Liver (tissue), 9 donors: ENCODE results near the gene ZNF341. TPM values are rescaled to one million over a fixed set of nuclear protein-coding genes. Genes with fewer than 3 reads are reported as not detected.

Experiments used
- DNase-seq: peaks from one replicate; pipeline ENCODE4 v3.0.0-alpha.2; 2017; ENCODE audit warnings: low spot score
- H3K27ac ChIP-seq, 2 donors: one replicate each; pipeline ENCODE4 v1.7.0; 2013; ENCODE audit warnings: inconsistent platforms in 2 of 2, low read length in 2 of 2, control low read depth in 1 of 2, low read depth in 1 of 2, mild to moderate bottlenecking in 1 of 2
- H3K27me3 ChIP-seq, 4 donors: one replicate each; pipeline versions ENCODE4 v1.6.1 to v1.7.0; 2013; ENCODE audit warnings: low read length in 3 of 4, inconsistent platforms in 1 of 4, mild to moderate bottlenecking in 1 of 4, moderate library complexity in 1 of 4; ENCODE audit not compliant: control insufficient read depth in 4 of 4, insufficient read depth in 4 of 4
- H3K36me3 ChIP-seq, 4 donors: one replicate each; pipeline versions ENCODE4 v1.6.1 to v1.7.0; 2013; ENCODE audit warnings: low read length in 3 of 4, mild to moderate bottlenecking in 3 of 4, low read depth in 1 of 4, moderate library complexity in 1 of 4; ENCODE audit not compliant: control insufficient read depth in 4 of 4, insufficient read depth in 3 of 4
- H3K4me1 ChIP-seq, 4 donors: one replicate each; pipeline versions ENCODE4 v1.6.1 to v1.7.0; 2013; ENCODE audit warnings: low read length in 3 of 4, mild to moderate bottlenecking in 3 of 4, moderate library complexity in 1 of 4; ENCODE audit not compliant: control insufficient read depth in 4 of 4, insufficient read depth in 4 of 4
- H3K4me3 ChIP-seq, 3 donors: one replicate each; pipeline versions ENCODE4 v1.6.1 to v1.7.0; 2013; ENCODE audit warnings: low read length in 3 of 3, control low read depth in 1 of 3, low read depth in 1 of 3, mild to moderate bottlenecking in 1 of 3
- H3K9ac ChIP-seq, 2 donors: one replicate each; pipeline ENCODE4 v1.7.0; 2013; ENCODE audit warnings: low read length in 2 of 2, mild to moderate bottlenecking in 2 of 2, moderate library complexity in 2 of 2, control low read depth in 1 of 2, low read depth in 1 of 2
- H3K9me3 ChIP-seq, 4 donors: one replicate each; pipeline versions ENCODE4 v1.6.1 to v1.7.0; 2013; ENCODE audit warnings: low read length in 3 of 4; ENCODE audit not compliant: control insufficient read depth in 4 of 4
- FOXA1 ChIP-seq: IDR thresholded peaks from 2 replicates; pipeline ENCODE4 v1.6.1; 2016; ENCODE audit warnings: antibody characterized with exemption
- FOXA2 ChIP-seq: IDR thresholded peaks from 2 replicates; pipeline ENCODE4 v1.6.1; 2016; ENCODE audit warnings: antibody characterized with exemption
- GABPA ChIP-seq, 2 donors: IDR thresholded peaks in 1 of 2; conservative IDR thresholded peaks in 1 of 2; 2 replicates each; pipeline ENCODE4 v1.6.1; 2016; ENCODE audit warnings: antibody characterized with exemption in 2 of 2, mild to moderate bottlenecking in 1 of 2, moderate library complexity in 1 of 2
- HNF4G ChIP-seq: IDR thresholded peaks from 2 replicates; pipeline ENCODE4 v1.6.1; 2016; ENCODE audit warnings: antibody characterized with exemption
- JUND ChIP-seq, 2 donors: IDR thresholded peaks; 2 replicates each; pipeline ENCODE4 v1.6.1; 2016; ENCODE audit warnings: antibody characterized with exemption in 2 of 2
- RAD21 ChIP-seq, 2 donors: IDR thresholded peaks; 2 replicates each; pipeline ENCODE4 v1.6.1; 2016; ENCODE audit warnings: antibody characterized with exemption in 2 of 2, mild to moderate bottlenecking in 2 of 2
- RXRA ChIP-seq, 2 donors: IDR thresholded peaks; 2 replicates each; pipeline ENCODE4 v1.6.1; 2017 to 2018; ENCODE audit warnings: antibody characterized with exemption in 2 of 2, mild to moderate bottlenecking in 1 of 2
- SP1 ChIP-seq: IDR thresholded peaks from 2 replicates; pipeline ENCODE4 v1.6.1; 2018; ENCODE audit warnings: antibody characterized with exemption, mild to moderate bottlenecking
- YY1 ChIP-seq: IDR thresholded peaks from 2 replicates; pipeline ENCODE4 v1.6.1; 2016; ENCODE audit warnings: antibody characterized with exemption, mild to moderate bottlenecking
- WGBS: extraction: QIAGEN DNeasy Blood & Tissue Kit; methylation state at CpG from one replicate; pipeline ENCODE4 v1.1.7; 2013; 5-methylcytosine and 5-hydroxymethylcytosine counted together
- polyA plus RNA-seq, 2 donors: library from polyadenylated mRNA; stranded (reverse) in 1 of 2; unstranded in 1 of 2; fragments of 200-250 nt in 1 of 2; fragments of >200 nt in 1 of 2; fragmentation: Nextera tagmentation in 1 of 2; extraction: Ambion mirVana in 1 of 2; gene quantifications; one replicate each; pipeline versions ENCODE4 v1.2.1 to v1.2.3, GENCODE V29; 2013 to 2015
- total RNA-seq, 2 donors: library from RNA; depleted of rRNA; stranded (reverse); fragments of >200 nt; gene quantifications; one replicate each; pipeline ENCODE4 v1.2.3, GENCODE V29; 2014
- TF ChIP-seq, protein P1 (sequence below): IDR thresholded peaks from 2 replicates; pipeline ENCODE4 v1.6.1; 2016; ENCODE audit warnings: antibody characterized with exemption, mild to moderate bottlenecking
- TF ChIP-seq, protein P2 (sequence below): IDR thresholded peaks from 2 replicates; pipeline ENCODE4 v1.6.1; 2016; ENCODE audit warnings: antibody characterized with exemption
- TF ChIP-seq, protein P3 (sequence below): IDR thresholded peaks from 2 replicates; pipeline ENCODE4 v1.6.1; 2016; ENCODE audit warnings: antibody characterized with exemption
- TF ChIP-seq, protein P4 (sequence below): fragments of 150-350 bp; IDR thresholded peaks from 2 replicates; pipeline ENCODE4 v1.5.1; 2017; ENCODE audit warnings: improper control_type of control experiment, low read depth, low read length; ENCODE audit not compliant: missing input control
- TF ChIP-seq, protein P5 (sequence below): IDR thresholded peaks from 2 replicates; pipeline ENCODE4 v1.6.1; 2016; ENCODE audit warnings: antibody characterized with exemption
- donor health status: healthy.
- donor health status: healthy.
- donor health status: healthy.
- donor health status: healthy.
- donor health status: healthy.

Gene ZNF341
- total and polyA plus RNA-seq, 4 donors = 0.69 to 1.1 (median 0.82) TPM

DNA sequence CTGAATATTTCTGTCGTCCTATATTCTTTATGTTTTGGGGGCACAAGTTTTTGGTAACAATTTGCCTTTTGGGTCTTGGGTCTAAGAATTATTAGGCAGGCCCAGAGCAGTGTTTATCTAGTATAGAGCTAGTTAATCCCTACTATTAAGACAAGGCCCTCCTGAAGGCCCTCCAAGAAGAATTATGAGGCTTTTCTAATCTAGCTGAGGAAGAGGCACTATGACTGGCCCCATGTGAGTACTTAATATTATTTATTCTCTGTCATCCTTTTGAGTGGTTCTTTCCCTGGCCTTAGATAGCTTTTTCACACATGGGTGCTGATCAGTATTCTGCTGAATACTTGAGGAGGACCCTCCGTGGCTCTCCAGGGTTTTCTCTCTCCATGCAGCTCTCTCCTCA lies 104.5 kb downstream of the ZNF341 start:
- no peak for TF ChIP-seq FOXA2
- no peak for TF ChIP-seq SP1
- TF ChIP-seq, protein P1, sequence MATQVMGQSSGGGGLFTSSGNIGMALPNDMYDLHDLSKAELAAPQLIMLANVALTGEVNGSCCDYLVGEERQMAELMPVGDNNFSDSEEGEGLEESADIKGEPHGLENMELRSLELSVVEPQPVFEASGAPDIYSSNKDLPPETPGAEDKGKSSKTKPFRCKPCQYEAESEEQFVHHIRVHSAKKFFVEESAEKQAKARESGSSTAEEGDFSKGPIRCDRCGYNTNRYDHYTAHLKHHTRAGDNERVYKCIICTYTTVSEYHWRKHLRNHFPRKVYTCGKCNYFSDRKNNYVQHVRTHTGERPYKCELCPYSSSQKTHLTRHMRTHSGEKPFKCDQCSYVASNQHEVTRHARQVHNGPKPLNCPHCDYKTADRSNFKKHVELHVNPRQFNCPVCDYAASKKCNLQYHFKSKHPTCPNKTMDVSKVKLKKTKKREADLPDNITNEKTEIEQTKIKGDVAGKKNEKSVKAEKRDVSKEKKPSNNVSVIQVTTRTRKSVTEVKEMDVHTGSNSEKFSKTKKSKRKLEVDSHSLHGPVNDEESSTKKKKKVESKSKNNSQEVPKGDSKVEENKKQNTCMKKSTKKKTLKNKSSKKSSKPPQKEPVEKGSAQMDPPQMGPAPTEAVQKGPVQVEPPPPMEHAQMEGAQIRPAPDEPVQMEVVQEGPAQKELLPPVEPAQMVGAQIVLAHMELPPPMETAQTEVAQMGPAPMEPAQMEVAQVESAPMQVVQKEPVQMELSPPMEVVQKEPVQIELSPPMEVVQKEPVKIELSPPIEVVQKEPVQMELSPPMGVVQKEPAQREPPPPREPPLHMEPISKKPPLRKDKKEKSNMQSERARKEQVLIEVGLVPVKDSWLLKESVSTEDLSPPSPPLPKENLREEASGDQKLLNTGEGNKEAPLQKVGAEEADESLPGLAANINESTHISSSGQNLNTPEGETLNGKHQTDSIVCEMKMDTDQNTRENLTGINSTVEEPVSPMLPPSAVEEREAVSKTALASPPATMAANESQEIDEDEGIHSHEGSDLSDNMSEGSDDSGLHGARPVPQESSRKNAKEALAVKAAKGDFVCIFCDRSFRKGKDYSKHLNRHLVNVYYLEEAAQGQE = no peak
- TF ChIP-seq, protein P2, sequence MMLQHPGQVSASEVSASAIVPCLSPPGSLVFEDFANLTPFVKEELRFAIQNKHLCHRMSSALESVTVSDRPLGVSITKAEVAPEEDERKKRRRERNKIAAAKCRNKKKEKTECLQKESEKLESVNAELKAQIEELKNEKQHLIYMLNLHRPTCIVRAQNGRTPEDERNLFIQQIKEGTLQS = no peak
- no peak for TF ChIP-seq RAD21 (IDR thresholded peaks at IDR 0.05)
- no peak for TF ChIP-seq JUND (IDR thresholded peaks at IDR 0.05)
- TF ChIP-seq GABPA (IDR thresholded peaks at IDR 0.05 in 1 of 2, conservative IDR thresholded peaks at IDR 0.05 in 1 of 2) = no peak
- TF ChIP-seq, protein P3, sequence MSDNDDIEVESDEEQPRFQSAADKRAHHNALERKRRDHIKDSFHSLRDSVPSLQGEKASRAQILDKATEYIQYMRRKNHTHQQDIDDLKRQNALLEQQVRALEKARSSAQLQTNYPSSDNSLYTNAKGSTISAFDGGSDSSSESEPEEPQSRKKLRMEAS = no peak
- no peak for TF ChIP-seq RXRA (IDR thresholded peaks at IDR 0.05)
- TF ChIP-seq, protein P4, sequence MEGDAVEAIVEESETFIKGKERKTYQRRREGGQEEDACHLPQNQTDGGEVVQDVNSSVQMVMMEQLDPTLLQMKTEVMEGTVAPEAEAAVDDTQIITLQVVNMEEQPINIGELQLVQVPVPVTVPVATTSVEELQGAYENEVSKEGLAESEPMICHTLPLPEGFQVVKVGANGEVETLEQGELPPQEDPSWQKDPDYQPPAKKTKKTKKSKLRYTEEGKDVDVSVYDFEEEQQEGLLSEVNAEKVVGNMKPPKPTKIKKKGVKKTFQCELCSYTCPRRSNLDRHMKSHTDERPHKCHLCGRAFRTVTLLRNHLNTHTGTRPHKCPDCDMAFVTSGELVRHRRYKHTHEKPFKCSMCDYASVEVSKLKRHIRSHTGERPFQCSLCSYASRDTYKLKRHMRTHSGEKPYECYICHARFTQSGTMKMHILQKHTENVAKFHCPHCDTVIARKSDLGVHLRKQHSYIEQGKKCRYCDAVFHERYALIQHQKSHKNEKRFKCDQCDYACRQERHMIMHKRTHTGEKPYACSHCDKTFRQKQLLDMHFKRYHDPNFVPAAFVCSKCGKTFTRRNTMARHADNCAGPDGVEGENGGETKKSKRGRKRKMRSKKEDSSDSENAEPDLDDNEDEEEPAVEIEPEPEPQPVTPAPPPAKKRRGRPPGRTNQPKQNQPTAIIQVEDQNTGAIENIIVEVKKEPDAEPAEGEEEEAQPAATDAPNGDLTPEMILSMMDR = no peak
- Histone ChIP-seq H3K9me3 (no peaks in the 10 kb centered on the region), H3K4me1 (peaks cover 24 to 72% (median 56%) of the 10 kb centered on the region in 4 donors), H3K4me3 (no peak overlapping the region), H3K27ac (no peak overlapping the region), H3K36me3 (no peaks in the 10 kb centered on the region), H3K9ac (no peak overlapping the region), H3K27me3 (no peaks in the 10 kb centered on the region)
- DNase-seq = no peak
- WGBS = 83% methylated on average over 2 of the region's 2 CpGs

DNA sequence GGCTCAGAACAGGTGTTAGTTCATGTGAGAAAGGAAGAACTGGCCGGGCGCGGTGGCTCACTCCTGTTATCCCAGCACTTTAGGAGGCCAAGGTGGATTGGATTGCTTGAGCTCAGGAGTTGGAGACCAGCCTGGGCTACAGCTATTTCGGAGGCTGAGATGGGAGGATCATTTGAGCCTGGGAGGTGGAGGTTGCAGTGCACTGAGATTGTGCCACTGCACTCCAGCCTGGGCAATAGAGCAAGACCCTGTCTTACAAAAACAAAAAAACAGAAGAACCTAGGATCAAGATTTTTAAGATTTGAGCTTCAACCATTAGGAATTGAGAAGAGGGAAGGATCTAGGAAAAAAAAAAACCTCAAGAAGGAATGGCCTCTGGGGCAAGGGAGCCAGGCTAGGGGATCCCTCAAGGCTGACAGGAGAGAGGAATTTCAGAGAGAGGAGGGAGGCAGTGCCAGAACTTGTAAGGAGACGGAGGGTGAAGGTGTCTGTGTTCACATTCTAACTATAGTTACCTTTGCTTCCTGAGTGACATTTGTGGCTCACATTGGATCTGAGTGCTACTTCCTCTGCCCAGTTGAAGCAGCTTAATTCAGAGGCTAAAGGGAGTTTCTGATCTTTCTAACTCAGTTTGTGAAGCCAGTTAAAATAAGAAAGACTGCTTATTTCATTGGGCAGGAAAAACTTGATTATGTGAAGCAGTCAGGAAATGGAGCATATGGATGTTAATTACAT lies 105.5 kb downstream of the ZNF341 start:
- Histone ChIP-seq H3K36me3 (no peaks in the 10 kb centered on the region), H3K4me3 (no peak overlapping the region), H3K27ac (no peak overlapping the region), H3K9ac (no peak overlapping the region), H3K4me1 (peaks cover 23 to 73% (median 62%) of the 10 kb centered on the region in 4 donors), H3K27me3 (no peaks in the 10 kb centered on the region), H3K9me3 (no peaks in the 10 kb centered on the region)
- DNase-seq = no peak
- 93% methylated on average over 5 of the region's 5 CpGs for WGBS
- TF ChIP-seq HNF4G (no peak), RAD21 (IDR thresholded peaks at IDR 0.05) (no peak), YY1 (no peak), FOXA1 (no peak), GABPA (IDR thresholded peaks at IDR 0.05 in 1 of 2, conservative IDR thresholded peaks at IDR 0.05 in 1 of 2) (no peak), RXRA (IDR thresholded peaks at IDR 0.05) (no peak)
- TF ChIP-seq, protein P3 = no peak
- TF ChIP-seq, protein P5, sequence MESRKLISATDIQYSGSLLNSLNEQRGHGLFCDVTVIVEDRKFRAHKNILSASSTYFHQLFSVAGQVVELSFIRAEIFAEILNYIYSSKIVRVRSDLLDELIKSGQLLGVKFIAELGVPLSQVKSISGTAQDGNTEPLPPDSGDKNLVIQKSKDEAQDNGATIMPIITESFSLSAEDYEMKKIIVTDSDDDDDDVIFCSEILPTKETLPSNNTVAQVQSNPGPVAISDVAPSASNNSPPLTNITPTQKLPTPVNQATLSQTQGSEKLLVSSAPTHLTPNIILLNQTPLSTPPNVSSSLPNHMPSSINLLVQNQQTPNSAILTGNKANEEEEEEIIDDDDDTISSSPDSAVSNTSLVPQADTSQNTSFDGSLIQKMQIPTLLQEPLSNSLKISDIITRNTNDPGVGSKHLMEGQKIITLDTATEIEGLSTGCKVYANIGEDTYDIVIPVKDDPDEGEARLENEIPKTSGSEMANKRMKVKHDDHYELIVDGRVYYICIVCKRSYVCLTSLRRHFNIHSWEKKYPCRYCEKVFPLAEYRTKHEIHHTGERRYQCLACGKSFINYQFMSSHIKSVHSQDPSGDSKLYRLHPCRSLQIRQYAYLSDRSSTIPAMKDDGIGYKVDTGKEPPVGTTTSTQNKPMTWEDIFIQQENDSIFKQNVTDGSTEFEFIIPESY = no peak
